ENCODE results near the gene ARHGAP28.

Gene ARHGAP28

GRCh38 chr18:6775702-6776101, 46.2 kb downstream of the ARHGAP28 start:
- H3K27me3 Mint-ChIP-seq = no peaks in the 10 kb centered on the region
- H3K4me3 Mint-ChIP-seq = no peak overlapping the region
- peaks cover 2% of the 10 kb centered on the region for H3K9me3 Mint-ChIP-seq
- no peak for DNase-seq
- CTCF ChIA-PET = no interaction called here
- no peak overlapping the region for H3K27ac Mint-ChIP-seq
- no peaks in the 10 kb centered on the region for H3K36me3 Mint-ChIP-seq
- no peaks in the 10 kb centered on the region for H3K4me1 Mint-ChIP-seq

- Mint-ChIP-seq H3K36me3 (no peaks in the 10 kb centered on the region), H3K9me3 (peaks cover 2% of the 10 kb centered on the region), H3K4me1 (no peaks in the 10 kb centered on the region), H3K27me3 (no peaks in the 10 kb centered on the region), H3K27ac (no peak overlapping the region), H3K4me3 (no peak overlapping the region)
- DNase-seq = no peak
- CTCF ChIA-PET = no interaction called here
Observed at GRCh38 chr18:6776188-6776587, 46.7 kb downstream of the ARHGAP28 start.

- CTCF ChIA-PET = no interaction called here
- DNase-seq = no peak
- Mint-ChIP-seq H3K27me3 (no peaks in the 10 kb centered on the region), H3K4me1 (no peaks in the 10 kb centered on the region), H3K27ac (no peak overlapping the region), H3K4me3 (no peak overlapping the region), H3K36me3 (no peaks in the 10 kb centered on the region), H3K9me3 (peaks cover 4% of the 10 kb centered on the region)
Observed at GRCh38 chr18:6777509-6777908, 48.0 kb downstream of the ARHGAP28 start.

GRCh38 chr18:6778459-6779247, 49.1 kb downstream of the ARHGAP28 start:
- CTCF ChIA-PET = no interaction called here
- Mint-ChIP-seq H3K27me3 (no peaks in the 10 kb centered on the region), H3K9me3 (peaks cover 5% of the 10 kb centered on the region), H3K27ac (no peak overlapping the region), H3K4me1 (no peaks in the 10 kb centered on the region), H3K36me3 (no peaks in the 10 kb centered on the region), H3K4me3 (no peak overlapping the region)
- no peak for DNase-seq

- Mint-ChIP-seq H3K27ac (no peak overlapping the region), H3K27me3 (no peaks in the 10 kb centered on the region), H3K4me3 (no peak overlapping the region), H3K9me3 (peaks cover 11% of the 10 kb centered on the region), H3K4me1 (no peaks in the 10 kb centered on the region), H3K36me3 (no peaks in the 10 kb centered on the region)
- CTCF ChIA-PET = no interaction called here
- DNase-seq = no peak
Observed at GRCh38 chr18:6781142-6781714, 51.7 kb downstream of the ARHGAP28 start.

- Mint-ChIP-seq H3K27me3 (no peaks in the 10 kb centered on the region), H3K36me3 (no peaks in the 10 kb centered on the region)
- CTCF ChIA-PET = no interaction called here
Observed at GRCh38 chr18:6781796-6782195, 52.3 kb downstream of the ARHGAP28 start.

GRCh38 chr18:6782861-6783260, 53.3 kb downstream of the ARHGAP28 start:
- Mint-ChIP-seq H3K27ac (no peak overlapping the region), H3K9me3 (peaks cover 10% of the 10 kb centered on the region), H3K27me3 (no peaks in the 10 kb centered on the region), H3K4me1 (no peaks in the 10 kb centered on the region), H3K4me3 (no peak overlapping the region), H3K36me3 (no peaks in the 10 kb centered on the region)
- no peak for DNase-seq
- CTCF ChIA-PET = no interaction called here

More at GRCh38 chr18:6781796-6782195, 52.3 kb downstream of the ARHGAP28 start:
- Mint-ChIP-seq H3K4me3 (no peak overlapping the region), H3K9me3 (peaks cover 10% of the 10 kb centered on the region), H3K4me1 (no peaks in the 10 kb centered on the region), H3K27ac (no peak overlapping the region)
- no peak for DNase-seq

GRCh38 chr18:6784046-6784445, 54.5 kb downstream of the ARHGAP28 start:
- CTCF ChIA-PET = no interaction called here

GRCh38 chr18:6785001-6785400, 55.5 kb downstream of the ARHGAP28 start:
- Mint-ChIP-seq H3K36me3 (no peaks in the 10 kb centered on the region), H3K9me3 (peaks cover 10% of the 10 kb centered on the region), H3K27ac (no peak overlapping the region), H3K27me3 (no peaks in the 10 kb centered on the region), H3K4me1 (no peaks in the 10 kb centered on the region), H3K4me3 (no peak overlapping the region)
- CTCF ChIA-PET = no interaction called here
- no peak for DNase-seq

More at GRCh38 chr18:6784046-6784445, 54.5 kb downstream of the ARHGAP28 start:
- no peak for DNase-seq
- no peaks in the 10 kb centered on the region for H3K4me1 Mint-ChIP-seq
- H3K27ac Mint-ChIP-seq = no peak overlapping the region
- no peaks in the 10 kb centered on the region for H3K36me3 Mint-ChIP-seq
- no peaks in the 10 kb centered on the region for H3K27me3 Mint-ChIP-seq
- no peak overlapping the region for H3K4me3 Mint-ChIP-seq
- peaks cover 10% of the 10 kb centered on the region for H3K9me3 Mint-ChIP-seq

- no peak overlapping the region for H3K27ac Mint-ChIP-seq
- peaks cover 12% of the 10 kb centered on the region for H3K9me3 Mint-ChIP-seq
- CTCF ChIA-PET = no interaction called here
- H3K4me3 Mint-ChIP-seq = no peak overlapping the region
- H3K27me3 Mint-ChIP-seq = no peaks in the 10 kb centered on the region
- H3K4me1 Mint-ChIP-seq = no peaks in the 10 kb centered on the region
- H3K36me3 Mint-ChIP-seq = no peaks in the 10 kb centered on the region
- DNase-seq = no peak
Observed at GRCh38 chr18:6785411-6785810, 55.9 kb downstream of the ARHGAP28 start.

GRCh38 chr18:6792391-6792790, 62.9 kb downstream of the ARHGAP28 start:
- CTCF ChIA-PET = no interaction called here
- H3K27me3 Mint-ChIP-seq = no peaks in the 10 kb centered on the region
- peaks cover 10% of the 10 kb centered on the region for H3K9me3 Mint-ChIP-seq
- H3K36me3 Mint-ChIP-seq = no peaks in the 10 kb centered on the region
- no peaks in the 10 kb centered on the region for H3K4me1 Mint-ChIP-seq
- H3K27ac Mint-ChIP-seq = no peak overlapping the region
- no peak overlapping the region for H3K4me3 Mint-ChIP-seq
- no peak for DNase-seq

GRCh38 chr18:6793455-6793854, 63.9 kb downstream of the ARHGAP28 start:
- H3K9me3 Mint-ChIP-seq = peaks cover 11% of the 10 kb centered on the region
- DNase-seq = no peak
- no peaks in the 10 kb centered on the region for H3K27me3 Mint-ChIP-seq
- H3K27ac Mint-ChIP-seq = no peak overlapping the region
- H3K4me1 Mint-ChIP-seq = no peaks in the 10 kb centered on the region
- H3K4me3 Mint-ChIP-seq = no peak overlapping the region
- H3K36me3 Mint-ChIP-seq = no peaks in the 10 kb centered on the region
- CTCF ChIA-PET = no interaction called here

GRCh38 chr18:6793986-6794385, 64.5 kb downstream of the ARHGAP28 start:
- CTCF ChIA-PET = no interaction called here

GRCh38 chr18:6795307-6795706, 65.8 kb downstream of the ARHGAP28 start:
- no peak overlapping the region for H3K4me3 Mint-ChIP-seq
- no peaks in the 10 kb centered on the region for H3K36me3 Mint-ChIP-seq
- CTCF ChIA-PET = no interaction called here
- H3K27ac Mint-ChIP-seq = no peak overlapping the region
- no peaks in the 10 kb centered on the region for H3K4me1 Mint-ChIP-seq
- peaks cover 11% of the 10 kb centered on the region for H3K9me3 Mint-ChIP-seq
- H3K27me3 Mint-ChIP-seq = no peaks in the 10 kb centered on the region
- no peak for DNase-seq

More at GRCh38 chr18:6793986-6794385, 64.5 kb downstream of the ARHGAP28 start:
- peaks cover 13% of the 10 kb centered on the region for H3K9me3 Mint-ChIP-seq
- H3K27me3 Mint-ChIP-seq = no peaks in the 10 kb centered on the region
- no peaks in the 10 kb centered on the region for H3K36me3 Mint-ChIP-seq
- no peak overlapping the region for H3K27ac Mint-ChIP-seq
- H3K4me3 Mint-ChIP-seq = no peak overlapping the region
- no peaks in the 10 kb centered on the region for H3K4me1 Mint-ChIP-seq
- no peak for DNase-seq

- CTCF ChIA-PET = no interaction called here
- Mint-ChIP-seq H3K27ac (no peak overlapping the region), H3K4me1 (no peaks in the 10 kb centered on the region), H3K9me3 (peaks cover 11% of the 10 kb centered on the region), H3K27me3 (no peaks in the 10 kb centered on the region), H3K4me3 (no peak overlapping the region), H3K36me3 (no peaks in the 10 kb centered on the region)
- DNase-seq = no peak
Observed at GRCh38 chr18:6796511-6796910, 67.0 kb downstream of the ARHGAP28 start.
